Activated naive CD4-positive, alpha-beta T cell treated with anti-CD3 and anti-CD28 coated beads, Interleukin-2, amount 10 ng/mL, durations not matched to agents 7 days and 5 days (primary cell): ENCODE measurements around the gene KRTAP4-9.
"Not testable (repeated sequence)": the region's sequence is repeated elsewhere in the genome, so short reads cannot be mapped to it uniquely, and the experiment has no call there.

ENCODE experiments used
- CTCF ChIA-PET: fragments of 350-600 bp; sonication (Branson Sonifier 250); formaldehyde crosslinking; loops from one replicate; lab custom pipeline; 2021; ENCODE audit warnings: antibody characterized with exemption; lab: Charles Lee
- DNase-seq: peaks from one replicate; pipeline ENCODE4 v3.0.0-alpha.2; 2020
- H3K27ac Mint-ChIP-seq: one replicate; pipeline ENCODE4 v1.8.0; 2021; ENCODE audit warnings: mild to moderate bottlenecking, moderate library complexity, mixed read lengths
- H3K27me3 Mint-ChIP-seq: one replicate; pipeline ENCODE4 v1.8.0; 2021; ENCODE audit warnings: mild to moderate bottlenecking, mixed read lengths
- H3K36me3 Mint-ChIP-seq: one replicate; pipeline ENCODE4 v1.8.0; 2021; ENCODE audit warnings: mixed read lengths
- H3K4me1 Mint-ChIP-seq: one replicate; pipeline ENCODE4 v1.8.0; 2021; ENCODE audit warnings: mixed read lengths
- H3K4me3 Mint-ChIP-seq: one replicate; pipeline ENCODE4 v1.8.0; 2021; ENCODE audit warnings: mild to moderate bottlenecking, moderate library complexity, mixed read lengths
- H3K9me3 Mint-ChIP-seq: one replicate; pipeline ENCODE4 v1.8.0; 2021; ENCODE audit warnings: mixed read lengths

KRTAP4-9 gene

GRCh38 chr17:41107941-41108450 is 2.8 kb downstream of the KRTAP4-9 start:
- Mint-ChIP-seq H3K36me3 (peaks cover 1% of the 10 kb centered on the region), H3K4me1 (peaks cover 6% of the 10 kb centered on the region), H3K27me3 (peaks cover 10% of the 10 kb centered on the region), H3K9me3 (peaks cover 7% of the 10 kb centered on the region), H3K27ac (no peak overlapping the region), H3K4me3 (no peak overlapping the region)
- CTCF ChIA-PET = no interaction called here
- DNase-seq = no peak

GRCh38 chr17:41108728-41109386 is 3.7 kb downstream of the KRTAP4-9 start:
- DNase-seq, CTCF ChIA-PET, H3K4me3 Mint-ChIP-seq, H3K36me3 Mint-ChIP-seq, H3K27ac Mint-ChIP-seq, H3K9me3 Mint-ChIP-seq, H3K4me1 Mint-ChIP-seq: not testable (repeated sequence)
- peaks cover 10% of the 10 kb centered on the region for H3K27me3 Mint-ChIP-seq

- H3K27me3 Mint-ChIP-seq = peaks cover 13% of the 10 kb centered on the region
- H3K4me3 Mint-ChIP-seq = no peak overlapping the region
- peaks cover 1% of the 10 kb centered on the region for H3K36me3 Mint-ChIP-seq
- CTCF ChIA-PET = no interaction called here
- no peak for DNase-seq
- H3K4me1 Mint-ChIP-seq = peaks cover 6% of the 10 kb centered on the region
- no peak overlapping the region for H3K27ac Mint-ChIP-seq
- peaks cover 9% of the 10 kb centered on the region for H3K9me3 Mint-ChIP-seq
Observed at GRCh38 chr17:41111151-41111885, 6.1 kb downstream of the KRTAP4-9 start.

- no peak for DNase-seq
- no peak overlapping the region for H3K4me3 Mint-ChIP-seq
- H3K27me3 Mint-ChIP-seq = peaks cover 20% of the 10 kb centered on the region
- H3K27ac Mint-ChIP-seq = no peak overlapping the region
- H3K36me3 Mint-ChIP-seq = peaks cover 4% of the 10 kb centered on the region
- H3K9me3 Mint-ChIP-seq = peaks cover 7% of the 10 kb centered on the region
- CTCF ChIA-PET = no interaction called here
- peaks cover 11% of the 10 kb centered on the region for H3K4me1 Mint-ChIP-seq
Observed at GRCh38 chr17:41116297-41116696, 11.1 kb downstream of the KRTAP4-9 start.

GRCh38 chr17:41117846-41118386 is 12.7 kb downstream of the KRTAP4-9 start, which contains the start of gene KRTAP4-11:
TSS of gene KRTAP4-11 (minus strand) at chr17:41118373. CDS start at chr17:41118315, 58 bp downstream.
- peaks cover 20% of the 10 kb centered on the region for H3K27me3 Mint-ChIP-seq
- H3K4me3 Mint-ChIP-seq, H3K27ac Mint-ChIP-seq, CTCF ChIA-PET, DNase-seq, H3K9me3 Mint-ChIP-seq, H3K36me3 Mint-ChIP-seq: not testable (repeated sequence)
- peaks cover 11% of the 10 kb centered on the region for H3K4me1 Mint-ChIP-seq

GRCh38 chr17:41118721-41119120 is 13.5 kb downstream of the KRTAP4-9 start:
- CTCF ChIA-PET = no interaction called here
- H3K4me3 Mint-ChIP-seq = no peak overlapping the region
- peaks cover 20% of the 10 kb centered on the region for H3K27me3 Mint-ChIP-seq
- H3K9me3 Mint-ChIP-seq = peaks cover 5% of the 10 kb centered on the region
- DNase-seq = no peak
- H3K27ac Mint-ChIP-seq = no peak overlapping the region
- peaks cover 4% of the 10 kb centered on the region for H3K36me3 Mint-ChIP-seq
- H3K4me1 Mint-ChIP-seq = peaks cover 16% of the 10 kb centered on the region

GRCh38 chr17:41119696-41120690 is 14.8 kb downstream of the KRTAP4-9 start:
- not testable (repeated sequence) for H3K36me3 Mint-ChIP-seq, H3K9me3 Mint-ChIP-seq, DNase-seq, H3K4me3 Mint-ChIP-seq
- Mint-ChIP-seq H3K4me1 (peaks cover 22% of the 10 kb centered on the region), H3K27ac (peak overlapping the region; percentile 73), H3K27me3 (peaks cover 12% of the 10 kb centered on the region)
- CTCF ChIA-PET = interaction anchor here (0.6 kb wide), 1 partner anchor 201 kb away, joined by 3 read pairs; no protein-coding TSS in a partner anchor

- peaks cover 5% of the 10 kb centered on the region for H3K9me3 Mint-ChIP-seq
- no peak overlapping the region for H3K4me3 Mint-ChIP-seq
- H3K36me3 Mint-ChIP-seq = peaks cover 4% of the 10 kb centered on the region
- H3K4me1 Mint-ChIP-seq = peaks cover 33% of the 10 kb centered on the region
- no peak overlapping the region for H3K27ac Mint-ChIP-seq
- H3K27me3 Mint-ChIP-seq = peaks cover 15% of the 10 kb centered on the region
- CTCF ChIA-PET = no interaction called here
- no peak for DNase-seq
Observed at GRCh38 chr17:41121742-41122141, 16.6 kb downstream of the KRTAP4-9 start.

GRCh38 chr17:41123292-41123990 is 18.3 kb downstream of the KRTAP4-9 start:
- H3K27me3 Mint-ChIP-seq, DNase-seq, H3K4me3 Mint-ChIP-seq, H3K9me3 Mint-ChIP-seq, H3K27ac Mint-ChIP-seq, H3K36me3 Mint-ChIP-seq, CTCF ChIA-PET: not testable (repeated sequence)
- H3K4me1 Mint-ChIP-seq = peaks cover 33% of the 10 kb centered on the region

GRCh38 chr17:41123991-41124371 is 18.8 kb downstream of the KRTAP4-9 start, which contains the start of gene KRTAP4-12:
TSS of gene KRTAP4-12 (minus strand) at chr17:41124182. CDS start at chr17:41124122, 60 bp downstream.
- H3K4me3 Mint-ChIP-seq, H3K27ac Mint-ChIP-seq, CTCF ChIA-PET: not testable (repeated sequence)

GRCh38 chr17:41125064-41125463 is 19.9 kb downstream of the KRTAP4-9 start:
- CTCF ChIA-PET = no interaction called here
- peaks cover 30% of the 10 kb centered on the region for H3K4me1 Mint-ChIP-seq
- H3K9me3 Mint-ChIP-seq = peaks cover 3% of the 10 kb centered on the region
- no peak for DNase-seq
- peaks cover 3% of the 10 kb centered on the region for H3K27me3 Mint-ChIP-seq
- H3K27ac Mint-ChIP-seq = no peak overlapping the region
- no peak overlapping the region for H3K4me3 Mint-ChIP-seq
- H3K36me3 Mint-ChIP-seq = peaks cover 4% of the 10 kb centered on the region

More at GRCh38 chr17:41123991-41124371, 18.8 kb downstream of the KRTAP4-9 start, which contains the start of gene KRTAP4-12:
- not testable (repeated sequence) for H3K9me3 Mint-ChIP-seq, H3K27me3 Mint-ChIP-seq, H3K36me3 Mint-ChIP-seq, DNase-seq
- H3K4me1 Mint-ChIP-seq = peaks cover 33% of the 10 kb centered on the region

GRCh38 chr17:41126412-41126811 is 21.2 kb downstream of the KRTAP4-9 start:
- no peak overlapping the region for H3K4me3 Mint-ChIP-seq
- peaks cover 22% of the 10 kb centered on the region for H3K4me1 Mint-ChIP-seq
- peaks cover 3% of the 10 kb centered on the region for H3K27me3 Mint-ChIP-seq
- H3K27ac Mint-ChIP-seq = no peak overlapping the region
- H3K36me3 Mint-ChIP-seq = no peaks in the 10 kb centered on the region
- H3K9me3 Mint-ChIP-seq = no peaks in the 10 kb centered on the region
- DNase-seq = no peak
- CTCF ChIA-PET = no interaction called here

- no peak overlapping the region for H3K4me3 Mint-ChIP-seq
- no peak for DNase-seq
- H3K4me1 Mint-ChIP-seq = peaks cover 22% of the 10 kb centered on the region
- no peaks in the 10 kb centered on the region for H3K9me3 Mint-ChIP-seq
- H3K27ac Mint-ChIP-seq = no peak overlapping the region
- H3K36me3 Mint-ChIP-seq = no peaks in the 10 kb centered on the region
- CTCF ChIA-PET = no interaction called here
- peaks cover 3% of the 10 kb centered on the region for H3K27me3 Mint-ChIP-seq
Observed at GRCh38 chr17:41127371-41127770, 22.2 kb downstream of the KRTAP4-9 start.
